ENCODE data around the gene SGCG.

- TF ChIP-seq CTCF (IDR thresholded peaks at IDR 0.05) (no peak), POLR2A (IDR thresholded peaks at IDR 0.05) (no peak)
These were observed 191.6 kb downstream of the SGCG start for GRCh38 chr13:23372264-23372906.

Measured in adrenal gland (tissue), 5 donors.